AG04449 (cell line): Measurements from ENCODE around the gene PIK3C3.
A peak's percentile ranks its signal among the peaks of the same experiment; 100 is the strongest.

Source experiments
- CTCF ChIA-PET: fragments of 350-600 bp; formaldehyde crosslinking; extraction: SDS; loops from one replicate; lab custom pipeline; 2021; ENCODE audit warnings: antibody characterized with exemption; lab: Yijun Ruan, JAX
- POLR2A ChIA-PET: fragments of 400-600, 350-600 bp; formaldehyde crosslinking; extraction: SDS; loops from one replicate; lab custom pipeline; 2020; ENCODE audit warnings: antibody characterized with exemption, inconsistent platforms; lab: Yijun Ruan, JAX
- DNase-seq: peaks from one replicate; pipeline ENCODE4 v3.0.0-alpha.2; 2010; ENCODE audit warnings: low read depth, low spot score
- H3K4me3 ChIP-seq: 2 replicates; pipeline ENCODE4 v1.5.1; 2011; ENCODE audit warnings: low read depth, mild to moderate bottlenecking, control low read depth, low read length
- CTCF ChIP-seq: IDR thresholded peaks from one replicate; pipeline ENCODE4 v1.5.1; 2011; ENCODE audit warnings: mild to moderate bottlenecking, moderate library complexity, low read length, control low read depth, inconsistent platforms; ENCODE audit not compliant: insufficient read depth; ENCODE audit errors: missing control alignments

The PIK3C3 gene

GRCh38 chr18:42053188-42053781 lies 98.3 kb downstream of the PIK3C3 start:
- peak; percentile 66 for TF ChIP-seq CTCF
- POLR2A ChIA-PET = no interaction called here
- H3K4me3 ChIP-seq = no peak overlapping the region
- DNase-seq = no peak
- CTCF ChIA-PET = interaction anchor here (0.7 to 5.9 kb wide), 32 partner anchors 8 to 1534 kb away, joined by 3 to 143 read pairs (median 6); no protein-coding TSS in a partner anchor

GRCh38 chr18:42064109-42064508 lies 109.1 kb downstream of the PIK3C3 start:
- no peak for TF ChIP-seq CTCF
- DNase-seq = no peak
- ChIA-PET CTCF (interaction anchor here (1.1 to 11.8 kb wide), 2 partner anchors 8 to 11 kb away, joined by 3 to 143 read pairs; no protein-coding TSS in a partner anchor), POLR2A (no interaction called here)
- H3K4me3 ChIP-seq = no peak overlapping the region

GRCh38 chr18:42067518-42067917 lies 112.5 kb downstream of the PIK3C3 start:
- ChIA-PET POLR2A (no interaction called here), CTCF (interaction anchor here (0.8 to 11.8 kb wide), 2 partner anchors 14 to 18 kb away, joined by 3 to 143 read pairs; no protein-coding TSS in a partner anchor)
- DNase-seq = no peak
- TF ChIP-seq CTCF = no peak
- no peak overlapping the region for H3K4me3 ChIP-seq

- DNase-seq = no peak
- ChIA-PET POLR2A (no interaction called here), CTCF (interaction anchor here (0.8 to 11.8 kb wide), 3 partner anchors 15 to 40 kb away, joined by 3 to 143 read pairs (median 3); no protein-coding TSS in a partner anchor)
- no peak for TF ChIP-seq CTCF
- H3K4me3 ChIP-seq = no peak overlapping the region
Measured at GRCh38 chr18:42068030-42068429, 113.0 kb downstream of the PIK3C3 start.

- TF ChIP-seq CTCF = no peak
- ChIA-PET POLR2A (no interaction called here), CTCF (interaction anchor here (0.6 to 11.8 kb wide), 3 partner anchors 16 to 1528 kb away, joined by 3 to 143 read pairs (median 3); no protein-coding TSS in a partner anchor)
- DNase-seq = no peak
- no peak overlapping the region for H3K4me3 ChIP-seq
Measured at GRCh38 chr18:42069036-42069435, 114.0 kb downstream of the PIK3C3 start.

GRCh38 chr18:42072407-42072806 lies 117.4 kb downstream of the PIK3C3 start:
- no peak for TF ChIP-seq CTCF
- ChIA-PET POLR2A (no interaction called here), CTCF (interaction anchor here (0.9 to 11.8 kb wide), 2 partner anchors 19 to 44 kb away, joined by 3 to 143 read pairs; no protein-coding TSS in a partner anchor)
- no peak for DNase-seq
- H3K4me3 ChIP-seq = no peak overlapping the region
